VCaP (cell line): ENCODE data around the gene DBX2.
"Not testable (repeated sequence)": the region's sequence is repeated elsewhere in the genome, so short reads cannot be mapped to it uniquely, and the experiment has no call there.

Source experiments
- H3K27ac ChIP-seq: fragments of 450-650 bp; 2 replicates; pipeline ENCODE4 v1.5.1; 2017
- CTCF ChIP-seq: fragments of 450-650 bp; conservative IDR thresholded peaks from 2 replicates; pipeline ENCODE4 v1.5.1; 2017; ENCODE audit warnings: mild to moderate bottlenecking, moderate library complexity

DBX2 gene

GRCh38 chr12:45050751-45051571 is at the start of gene DBX2:
Gene DBX2 (minus strand): TSS chr12:45051099. CDS start chr12:45050927, 172 bp downstream.
- H3K27ac ChIP-seq = no peak within 1 kb of the TSS
- no peak for TF ChIP-seq CTCF

- no peak overlapping the region for H3K27ac ChIP-seq
- no peak for TF ChIP-seq CTCF
These were observed 47.9 kb upstream of the DBX2 start for GRCh38 chr12:45098766-45099165.

GRCh38 chr12:45095417-45095816 is 44.5 kb upstream of the DBX2 start:
- H3K27ac ChIP-seq = not testable (repeated sequence)

- no peak overlapping the region for H3K27ac ChIP-seq
- TF ChIP-seq CTCF = no peak
These were observed 42.2 kb upstream of the DBX2 start for GRCh38 chr12:45093051-45093450.

GRCh38 chr12:45089411-45090075 is 38.6 kb upstream of the DBX2 start:
- H3K27ac ChIP-seq = no peak overlapping the region
- TF ChIP-seq CTCF = no peak

- TF ChIP-seq CTCF = no peak
- H3K27ac ChIP-seq = no peak overlapping the region
These were observed 37.7 kb upstream of the DBX2 start for GRCh38 chr12:45088608-45089007.

- H3K27ac ChIP-seq = not testable (repeated sequence)
These were observed 33.3 kb upstream of the DBX2 start for GRCh38 chr12:45084248-45084647.

- no peak for TF ChIP-seq CTCF
- H3K27ac ChIP-seq = no peak overlapping the region
These were observed 26.4 kb upstream of the DBX2 start for GRCh38 chr12:45077251-45077650.
